GM12873 (cell line): Measurements from ENCODE around the gene THSD4.

Source experiments
- CTCF ChIP-seq: IDR thresholded peaks from 2 replicates; pipeline ENCODE4 v1.5.1; 2012; ENCODE audit warnings: low read depth, mild to moderate bottlenecking, moderate library complexity, low read length, control low read depth; ENCODE audit not compliant: insufficient read depth; ENCODE audit errors: missing control alignments

Gene THSD4

GRCh38 chr15:71373917-71374316 is 258.6 kb downstream of the THSD4 start:
- TF ChIP-seq CTCF = no peak

GRCh38 chr15:71374607-71375352 is 259.5 kb downstream of the THSD4 start:
- TF ChIP-seq CTCF = no peak

GRCh38 chr15:71375934-71376333 is 260.7 kb downstream of the THSD4 start:
- no peak for TF ChIP-seq CTCF

GRCh38 chr15:71379893-71380292 is 264.6 kb downstream of the THSD4 start:
- TF ChIP-seq CTCF = no peak

- TF ChIP-seq CTCF = no peak
Measured at GRCh38 chr15:71380345-71380744, 265.1 kb downstream of the THSD4 start.

- no peak for TF ChIP-seq CTCF
Measured at GRCh38 chr15:71384501-71384900, 269.2 kb downstream of the THSD4 start.

GRCh38 chr15:71385026-71385425 is 269.8 kb downstream of the THSD4 start:
- no peak for TF ChIP-seq CTCF
